GM12878 (cell line): ENCODE results near the gene SLC25A11. TPM values are rescaled to one million over a fixed set of nuclear protein-coding genes. Genes with fewer than 3 reads are reported as not detected.

ENCODE experiments used
- ATAC-seq: fragments of 200-7000 bp; cut with Tn5 transposase; 3 replicates; pipeline ENCODE4 v1.9.1; 2020; ENCODE audit warnings: mild to moderate bottlenecking, moderate library complexity
- BruUV-seq: library from RNA; stranded (reverse); fragments of 400-500 nt; replicated peaks from 2 replicates; lab custom pipeline; 2021; lab: Mats Ljungman, UMichigan
- CTCF ChIA-PET: fragments of 300-600 bp; sonication (Branson Sonifier 250); formaldehyde crosslinking; extraction: SDS; loops from one replicate; lab custom pipeline; 2021; ENCODE audit warnings: inconsistent platforms; lab: Yijun Ruan, JAX
- POLR2A ChIA-PET: fragments of 350-600 bp; formaldehyde crosslinking; extraction: SDS; loops from one replicate; lab custom pipeline; 2021; ENCODE audit warnings: inconsistent platforms; lab: Charles Lee
- RAD21 ChIA-PET: fragments of 300-600 bp; sonication (Branson Sonifier 250); formaldehyde crosslinking; loops from one replicate; lab custom pipeline; 2023; ENCODE audit warnings: antibody characterized with exemption; ENCODE audit not compliant: unreplicated experiment; lab: Charles Lee
- SMC1A ChIA-PET: fragments of 300-600 bp; sonication (Branson Sonifier 250); formaldehyde crosslinking; loops from one replicate; lab custom pipeline; 2023; ENCODE audit not compliant: unreplicated experiment, uncharacterized antibody; lab: Charles Lee
- DNase-seq: peaks from one replicate; pipeline ENCODE4 v3.0.0-alpha.2; 2011; ENCODE audit warnings: low read depth, low spot score
- FAIRE-seq: peaks from 3 replicates; lab custom pipeline; 2011; peaks lifted over from hg19 to GRCh38; lab: Jason Lieb, UNC
- H2AFZ ChIP-seq: 2 replicates; pipeline ENCODE4 v1.6.0; 2011; ENCODE audit warnings: low read depth, low read length, control low read depth; ENCODE audit not compliant: control insufficient read depth
- H3K27ac ChIP-seq: 2 replicates; pipeline ENCODE4 v1.5.1; 2011; ENCODE audit warnings: control low read depth; ENCODE audit not compliant: control insufficient read depth, insufficient read depth
- H3K27me3 ChIP-seq, 2 experiments: replicated peaks in 1 of 2; 2 replicates each; pipeline versions ENCODE4 v1.6.0 to v1.6.1; 2011; ENCODE audit warnings: low read length in 1 of 2; ENCODE audit not compliant: control insufficient read depth in 2 of 2, insufficient read depth in 2 of 2
- H3K36me3 ChIP-seq, 2 experiments: 2 replicates each; pipeline ENCODE4 v1.5.1; 2011; ENCODE audit warnings: low read length in 1 of 2; ENCODE audit not compliant: control insufficient read depth in 2 of 2, insufficient read depth in 2 of 2
- H3K4me1 ChIP-seq: 2 replicates; pipeline ENCODE4 v1.6.1; 2011; ENCODE audit warnings: mild to moderate bottlenecking, low read length, moderate library complexity, mixed read lengths; ENCODE audit not compliant: control insufficient read depth, insufficient read depth
- H3K4me2 ChIP-seq: 2 replicates; pipeline ENCODE4 v1.6.0; 2011; ENCODE audit warnings: control low read depth; ENCODE audit not compliant: control insufficient read depth, insufficient read depth
- H3K4me3 ChIP-seq: fragments of 200-600 bp; sonication (generic); 2 replicates; pipeline ENCODE4 v1.5.1; 2016
- H3K79me2 ChIP-seq: 2 replicates; pipeline ENCODE4 v1.6.0; 2011; ENCODE audit warnings: low read length; ENCODE audit not compliant: control insufficient read depth, insufficient read depth
- H3K9ac ChIP-seq: 2 replicates; pipeline ENCODE4 v1.8.0; 2011; ENCODE audit warnings: low read length, control low read depth, mixed read lengths; ENCODE audit not compliant: control insufficient read depth, insufficient read depth
- H3K9me3 ChIP-seq: replicated peaks from 3 replicates; pipeline ENCODE4 v1.5.1; 2011; ENCODE audit warnings: mild to moderate bottlenecking, low read length; ENCODE audit not compliant: control insufficient read depth, insufficient read depth
- H4K20me1 ChIP-seq: 2 replicates; pipeline ENCODE4 v1.6.0; 2011; ENCODE audit not compliant: control insufficient read depth, insufficient read depth
- ATF3 ChIP-seq: IDR thresholded peaks from 2 replicates; pipeline ENCODE4 v1.6.1; 2011; ENCODE audit warnings: low read depth, mild to moderate bottlenecking, low read length, moderate library complexity, borderline replicate concordance; ENCODE audit errors: extremely low read depth
- CUX1 ChIP-seq: IDR thresholded peaks from 2 replicates; pipeline ENCODE4 v1.6.1; 2012; ENCODE audit warnings: improper control_type of control experiment, low read depth, low read length; ENCODE audit not compliant: insufficient replicate concordance
- HCFC1 ChIP-seq: fragments of 150-350 bp; IDR thresholded peaks from 2 replicates; pipeline ENCODE4 v1.6.1; 2014; ENCODE audit warnings: low read length
- JUND ChIP-seq: IDR thresholded peaks from 2 replicates; pipeline ENCODE4 v1.6.1; 2012; ENCODE audit warnings: low read depth, mild to moderate bottlenecking, low read length, improper control_type of control experiment, moderate library complexity
- POU2F2 ChIP-seq: IDR thresholded peaks from 3 replicates; pipeline ENCODE4 v1.6.1; 2011; ENCODE audit warnings: low read depth, mild to moderate bottlenecking, low read length, borderline replicate concordance
- RFX5 ChIP-seq: IDR thresholded peaks from 2 replicates; pipeline ENCODE4 v1.6.1; 2011; ENCODE audit warnings: low read depth, low read length, improper control_type of control experiment
- SKIL ChIP-seq: fragments of 450-650 bp; IDR thresholded peaks from 2 replicates; pipeline ENCODE4 v1.6.1; 2017; ENCODE audit warnings: mild to moderate bottlenecking, low read depth, inconsistent platforms; ENCODE audit not compliant: poor library complexity, severe bottlenecking
- TCF7 ChIP-seq: IDR thresholded peaks from 2 replicates; pipeline ENCODE4 v1.6.1; 2014; ENCODE audit warnings: antibody characterized with exemption, borderline replicate concordance
- WGBS: methylation state at CpG from one replicate; pipeline ENCODE4 v1.1.6; 2016; ENCODE audit warnings: low lambda C conversion rate; ENCODE audit not compliant: insufficient replicate concordance, insufficient coverage; ENCODE audit errors: missing lambda C conversion rate; 5-methylcytosine and 5-hydroxymethylcytosine counted together
- in situ Hi-C: fragments of 300-500 bp; cut with MboI; formaldehyde crosslinking; loops from 9 replicates; pipeline ENCODE4 v1.14.3; 2018; ENCODE audit warnings: mixed read lengths
- intact Hi-C: fragments of 100-400 bp; cut with micrococcal nuclease; formaldehyde crosslinking; loops from one replicate; pipeline ENCODE4 v1.14.2; 2022; ENCODE audit not compliant: unreplicated experiment
- polyA plus RNA-seq, 11 experiments: library from polyadenylated mRNA; depleted of rRNA in 4 of 11; unstranded in 6 of 11; stranded (reverse) in 5 of 11; fragments of >200 nt; fragmentation: Nextera tagmentation in 4 of 11; fragmentation: Illumina TruSeq in 1 of 11; extraction: Ambion mirVana in 4 of 11; extraction: Trizol in 1 of 11; gene quantifications; 1 replicate in 1 of 11; 2 replicates in 10 of 11; pipeline versions ENCODE4 v1.2.1 to v1.2.3, GENCODE V29; 2011 to 2016; ENCODE audit warnings: inconsistent platforms in 2 of 11, missing spikeins in 2 of 11, low read depth in 1 of 11
- total RNA-seq, 4 experiments: library from RNA; depleted of rRNA in 3 of 4; stranded (reverse); fragments of >200 nt in 3 of 4; fragmentation: Illumina TruSeq in 1 of 4; extraction: Trizol in 1 of 4; gene quantifications; 2 replicates each; pipeline versions ENCODE4 v1.2.1 to v1.2.3, GENCODE V29; 2013 to 2021
- TF ChIP-seq, protein P1 (sequence below): fragments of 450-650 bp; formaldehyde crosslinking; IDR thresholded peaks from 2 replicates; pipeline ENCODE4 v1.4.0; 2022; ENCODE audit warnings: mild to moderate bottlenecking, moderate library complexity

The SLC25A11 gene
- total and polyA plus RNA-seq, 10 of the 15 experiments (the other 5 are each of a cell fraction or from before 2014, with no cell fraction given) = 5.8 to 142 (median 65.0) TPM

GRCh38 chr17:4919511-4920047 lies 20.3 kb downstream of the SLC25A11 start:
- no peaks in the 10 kb centered on the region for H3K36me3 ChIP-seq
- no TSS peak for BruUV-seq
- no peak overlapping the region for H3K9ac ChIP-seq
- POLR2A ChIA-PET = interaction anchor here (1.2 to 1.3 kb wide), 2 partner anchors 13 to 21 kb away, joined by 3 read pairs; partner anchors contain the start of genes RNF167 and SLC25A11
- H3K4me1 ChIP-seq = no peaks in the 10 kb centered on the region
- H3K4me3 ChIP-seq = no peak overlapping the region
- H3K4me2 ChIP-seq = no peak overlapping the region
- WGBS = 84% methylated on average over 8 of the region's 8 CpGs
- FAIRE-seq = no peak
- H3K27ac ChIP-seq = no peak overlapping the region
- no peaks in the 10 kb centered on the region for H4K20me1 ChIP-seq
- no peak for DNase-seq
- no peak overlapping the region for H2AFZ ChIP-seq
- H3K27me3 ChIP-seq = no peaks in the 10 kb centered on the region
- RAD21 ChIA-PET = interaction anchor here (0.7 to 1.8 kb wide), 2 partner anchors 10 to 142 kb away, joined by 3 to 4 read pairs; no protein-coding TSS in a partner anchor
- no peak for ATAC-seq
- SMC1A ChIA-PET = interaction anchor here (0.9 kb wide), 1 partner anchor 13 kb away, joined by 3 read pairs; no protein-coding TSS in a partner anchor
- H3K9me3 ChIP-seq = no peaks in the 10 kb centered on the region
- H3K79me2 ChIP-seq = no peaks in the 10 kb centered on the region
- CTCF ChIA-PET = interaction anchor here (0.7 to 0.8 kb wide), 2 partner anchors 10 to 70 kb away, joined by 3 read pairs; no protein-coding TSS in a partner anchor
- intact Hi-C loops = no loop called here
- in situ Hi-C loops = no loop called here
- no peak for TF ChIP-seq POU2F2
- no peak for TF ChIP-seq RFX5
- no peak for TF ChIP-seq JUND
- no peak for TF ChIP-seq HCFC1
- no peak for TF ChIP-seq TCF7
- no peak for TF ChIP-seq ATF3
- TF ChIP-seq CUX1 = no peak
- no peak for TF ChIP-seq SKIL
- TF ChIP-seq, protein P1, sequence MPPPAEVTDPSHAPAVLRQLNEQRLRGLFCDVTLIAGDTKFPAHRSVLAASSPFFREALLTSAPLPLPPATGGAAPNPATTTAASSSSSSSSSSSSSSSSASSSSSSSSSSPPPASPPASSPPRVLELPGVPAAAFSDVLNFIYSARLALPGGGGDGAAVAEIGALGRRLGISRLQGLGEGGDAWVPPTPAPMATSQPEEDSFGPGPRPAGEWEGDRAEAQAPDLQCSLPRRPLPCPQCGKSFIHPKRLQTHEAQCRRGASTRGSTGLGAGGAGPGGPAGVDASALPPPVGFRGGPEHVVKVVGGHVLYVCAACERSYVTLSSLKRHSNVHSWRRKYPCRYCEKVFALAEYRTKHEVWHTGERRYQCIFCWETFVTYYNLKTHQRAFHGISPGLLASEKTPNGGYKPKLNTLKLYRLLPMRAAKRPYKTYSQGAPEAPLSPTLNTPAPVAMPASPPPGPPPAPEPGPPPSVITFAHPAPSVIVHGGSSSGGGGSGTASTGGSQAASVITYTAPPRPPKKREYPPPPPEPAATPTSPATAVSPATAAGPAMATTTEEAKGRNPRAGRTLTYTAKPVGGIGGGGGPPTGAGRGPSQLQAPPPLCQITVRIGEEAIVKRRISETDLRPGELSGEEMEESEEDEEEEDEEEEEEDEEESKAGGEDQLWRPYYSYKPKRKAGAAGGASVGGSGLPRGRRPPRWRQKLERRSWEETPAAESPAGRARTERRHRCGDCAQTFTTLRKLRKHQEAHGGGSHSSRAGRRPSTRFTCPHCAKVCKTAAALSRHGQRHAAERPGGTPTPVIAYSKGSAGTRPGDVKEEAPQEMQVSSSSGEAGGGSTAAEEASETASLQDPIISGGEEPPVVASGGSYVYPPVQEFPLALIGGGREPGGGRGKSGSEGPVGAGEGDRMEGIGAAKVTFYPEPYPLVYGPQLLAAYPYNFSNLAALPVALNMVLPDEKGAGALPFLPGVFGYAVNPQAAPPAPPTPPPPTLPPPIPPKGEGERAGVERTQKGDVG (CRISPR knock-in tag) = no peak
